H1 (cell line): ENCODE measurements around the gene KCNK3. TPM values are rescaled to one million over a fixed set of nuclear protein-coding genes. Genes with fewer than 3 reads are reported as not detected.

ENCODE experiments used
- HDAC2 ChIP-seq, 2 experiments: fragments of 300-600 bp in 1 of 2; sonication (generic) in 1 of 2; IDR thresholded peaks; 2 replicates each; pipeline ENCODE4 v1.6.1; 2011 to 2012; ENCODE audit warnings: low read depth in 2 of 2, low read length in 2 of 2, mild to moderate bottlenecking in 2 of 2, moderate library complexity in 2 of 2, borderline replicate concordance in 1 of 2, inconsistent platforms in 1 of 2
- RFX5 ChIP-seq: IDR thresholded peaks from 2 replicates; pipeline ENCODE4 v1.6.1; 2011; ENCODE audit warnings: low read depth, low read length, improper control_type of control experiment, borderline replicate concordance
- polyA plus RNA-seq, 7 experiments: library from polyadenylated mRNA; depleted of rRNA in 3 of 7; stranded (reverse) in 5 of 7; unstranded in 2 of 7; fragments of >200 nt in 5 of 7; fragments of 200-250 nt in 2 of 7; gene quantifications; 1 replicate in 5 of 7; 2 replicates in 1 of 7; 4 replicates in 1 of 7; pipeline versions ENCODE4 v1.2.1 to v1.2.3, GENCODE V29; 2011 to 2013; ENCODE audit warnings: missing spikeins in 2 of 7, mixed read lengths in 2 of 7
- total RNA-seq: library from RNA; stranded (reverse); fragmentation: NEBNext Ultra II Directional; extraction: Animal tissue kit (Norgen Biotek cat#: 25700); gene quantifications from 2 replicates; pipeline ENCODE4 v1.2.1, GENCODE V29; 2021

The KCNK3 gene
- total and polyA plus RNA-seq, 2 of the 8 experiments (the other 6 are each of a cell fraction or from before 2014, with no cell fraction given), result 0.29 to 0.30 TPM

DNA sequence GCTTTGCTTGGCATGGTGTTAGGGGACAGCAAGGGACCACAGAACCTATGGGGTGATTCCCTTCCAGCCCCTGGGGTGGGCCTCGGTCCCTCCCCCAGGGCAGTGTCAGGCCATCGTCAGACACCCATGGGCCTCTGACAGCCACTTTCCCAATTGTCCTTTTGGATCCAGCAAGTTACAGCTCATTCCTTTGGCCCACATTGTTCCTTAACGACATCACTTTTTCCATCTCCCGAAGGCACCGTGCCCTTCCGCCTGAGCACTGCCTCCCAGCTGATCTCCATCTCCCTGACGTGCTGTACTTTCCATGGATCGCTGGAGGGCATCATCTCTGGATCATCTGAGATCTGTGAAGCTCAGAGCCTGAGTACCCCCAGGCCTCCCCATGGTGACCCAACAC lies 10.4 kb upstream of the KCNK3 start (continued):
- no peak for TF ChIP-seq RFX5
- TF ChIP-seq HDAC2 (IDR thresholded peaks at IDR 0.05; ENCODE audit: borderline replicate concordance in 1 of 2, low read depth in 2 of 2, low read length in 2 of 2), result no peak
